DND-41 (cell line): Measurements from ENCODE around the gene C6orf132.

Experiments
- ATAC-seq: fragments of 200-7000 bp; cut with Tn5 transposase; 3 replicates; pipeline ENCODE4 v1.9.1; 2021; ENCODE audit warnings: low read depth; ENCODE audit not compliant: insufficient read depth
- DNase-seq: peaks from one replicate; pipeline ENCODE4 v3.0.0-alpha.2; 2020
- H2AFZ ChIP-seq: 2 replicates; pipeline ENCODE4 v1.6.0; 2012; ENCODE audit warnings: low read depth, low read length
- H3K27ac ChIP-seq: 2 replicates; pipeline ENCODE4 v1.5.1; 2012; ENCODE audit warnings: low read length, inconsistent platforms
- H3K27me3 ChIP-seq: fragments of 200-600 bp; sonication (generic); 2 replicates; pipeline ENCODE4 v1.6.0; 2012; ENCODE audit warnings: low read length, mild to moderate bottlenecking, inconsistent platforms; ENCODE audit not compliant: insufficient read depth, poor library complexity
- H3K36me3 ChIP-seq: 2 replicates; pipeline ENCODE4 v1.5.1; 2012; ENCODE audit warnings: low read length, inconsistent platforms; ENCODE audit not compliant: insufficient read depth
- H3K4me1 ChIP-seq: 2 replicates; pipeline ENCODE4 v1.5.1; 2012; ENCODE audit warnings: mild to moderate bottlenecking, low read length; ENCODE audit not compliant: insufficient read depth
- H3K4me2 ChIP-seq: 2 replicates; pipeline ENCODE4 v1.6.0; 2012; ENCODE audit warnings: mild to moderate bottlenecking, moderate library complexity, low read length, inconsistent platforms; ENCODE audit not compliant: insufficient read depth
- H3K4me3 ChIP-seq, 2 experiments: fragments of 200-600 bp in 1 of 2; shearing (Covaris generic) in 1 of 2; 2 replicates each; pipeline ENCODE4 v1.5.1; 2012 to 2016; ENCODE audit warnings: inconsistent platforms in 2 of 2, low read length in 2 of 2, mild to moderate bottlenecking in 2 of 2, low read depth in 1 of 2, moderate library complexity in 1 of 2
- H3K79me2 ChIP-seq: 2 replicates; pipeline ENCODE4 v1.6.0; 2012; ENCODE audit warnings: low read length, inconsistent platforms; ENCODE audit not compliant: insufficient read depth
- H3K9ac ChIP-seq: 2 replicates; pipeline ENCODE4 v1.6.0; 2012; ENCODE audit warnings: low read depth, mild to moderate bottlenecking, inconsistent platforms, low read length, moderate library complexity
- H3K9me3 ChIP-seq: 2 replicates; pipeline ENCODE4 v1.5.1; 2012; ENCODE audit warnings: low read length, moderate library complexity, mild to moderate bottlenecking, inconsistent platforms; ENCODE audit not compliant: insufficient read depth, severe bottlenecking
- H4K20me1 ChIP-seq: 2 replicates; pipeline ENCODE4 v1.6.0; 2012; ENCODE audit warnings: low read length; ENCODE audit not compliant: insufficient read depth
- EZH2 ChIP-seq: IDR thresholded peaks from 3 replicates; pipeline ENCODE4 v1.6.1; 2012; ENCODE audit warnings: borderline replicate concordance, low read depth, mild to moderate bottlenecking, moderate library complexity, low read length, inconsistent platforms; ENCODE audit not compliant: severe bottlenecking
- TF ChIP-seq, protein P1 (sequence below): IDR thresholded peaks from 2 replicates; pipeline ENCODE4 v1.5.1; 2012; ENCODE audit warnings: borderline replicate concordance, low read length, moderate library complexity, mild to moderate bottlenecking; ENCODE audit not compliant: poor library complexity, severe bottlenecking; ENCODE audit errors: extremely low read depth

C6orf132 gene

GRCh38 chr6:42184475-42184874 lies 42.1 kb upstream of the C6orf132 start:
- DNase-seq (no peak), ATAC-seq (no peak)
- Histone ChIP-seq H3K79me2 (no peaks in the 10 kb centered on the region), H3K9me3 (no peaks in the 10 kb centered on the region), H3K36me3 (no peaks in the 10 kb centered on the region), H3K4me1 (no peaks in the 10 kb centered on the region), H3K9ac (no peak overlapping the region), H2AFZ (no peak overlapping the region), H3K4me2 (no peak overlapping the region), H3K27me3 (no peaks in the 10 kb centered on the region), H4K20me1 (no peaks in the 10 kb centered on the region), H3K4me3 (no peak overlapping the region), H3K27ac (no peak overlapping the region)
- TF ChIP-seq, protein P1, sequence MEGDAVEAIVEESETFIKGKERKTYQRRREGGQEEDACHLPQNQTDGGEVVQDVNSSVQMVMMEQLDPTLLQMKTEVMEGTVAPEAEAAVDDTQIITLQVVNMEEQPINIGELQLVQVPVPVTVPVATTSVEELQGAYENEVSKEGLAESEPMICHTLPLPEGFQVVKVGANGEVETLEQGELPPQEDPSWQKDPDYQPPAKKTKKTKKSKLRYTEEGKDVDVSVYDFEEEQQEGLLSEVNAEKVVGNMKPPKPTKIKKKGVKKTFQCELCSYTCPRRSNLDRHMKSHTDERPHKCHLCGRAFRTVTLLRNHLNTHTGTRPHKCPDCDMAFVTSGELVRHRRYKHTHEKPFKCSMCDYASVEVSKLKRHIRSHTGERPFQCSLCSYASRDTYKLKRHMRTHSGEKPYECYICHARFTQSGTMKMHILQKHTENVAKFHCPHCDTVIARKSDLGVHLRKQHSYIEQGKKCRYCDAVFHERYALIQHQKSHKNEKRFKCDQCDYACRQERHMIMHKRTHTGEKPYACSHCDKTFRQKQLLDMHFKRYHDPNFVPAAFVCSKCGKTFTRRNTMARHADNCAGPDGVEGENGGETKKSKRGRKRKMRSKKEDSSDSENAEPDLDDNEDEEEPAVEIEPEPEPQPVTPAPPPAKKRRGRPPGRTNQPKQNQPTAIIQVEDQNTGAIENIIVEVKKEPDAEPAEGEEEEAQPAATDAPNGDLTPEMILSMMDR, result no peak

- no peak overlapping the region for H2AFZ ChIP-seq
- H3K4me3 ChIP-seq, result no peak overlapping the region
- DNase-seq (no peak), ATAC-seq (no peak)
- no peaks in the 10 kb centered on the region for H3K4me1 ChIP-seq
- H3K27me3 ChIP-seq, result no peaks in the 10 kb centered on the region
- no peaks in the 10 kb centered on the region for H3K9me3 ChIP-seq
- no peaks in the 10 kb centered on the region for H3K36me3 ChIP-seq
- H3K27ac ChIP-seq, result no peak overlapping the region
- H4K20me1 ChIP-seq, result no peaks in the 10 kb centered on the region
- H3K79me2 ChIP-seq, result no peaks in the 10 kb centered on the region
- H3K4me2 ChIP-seq, result no peak overlapping the region
- no peak overlapping the region for H3K9ac ChIP-seq
- TF ChIP-seq, protein P1, result no peak
- TF ChIP-seq EZH2, result no peak
These were observed 39.7 kb upstream of the C6orf132 start for GRCh38 chr6:42182101-42182500.

DNA sequence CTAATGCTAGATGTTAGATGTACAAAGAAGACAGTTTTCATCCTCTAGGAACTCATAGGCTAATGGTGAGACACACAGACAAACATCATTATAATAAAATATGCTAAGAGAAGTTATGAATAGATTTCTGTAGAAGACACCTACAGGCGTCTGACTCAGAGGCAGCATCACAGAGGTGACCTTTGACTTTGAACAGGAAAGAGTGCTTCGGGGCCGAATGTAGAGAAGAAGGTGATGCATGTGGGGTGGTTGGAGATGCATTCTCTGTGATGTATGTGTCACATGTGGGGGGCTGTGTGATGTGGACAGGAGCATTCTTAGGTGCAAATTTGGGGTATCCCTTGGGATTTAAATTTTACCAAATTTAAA lies 37.5 kb upstream of the C6orf132 start:
- no peak for DNase-seq
- no peak for ATAC-seq
- Histone ChIP-seq H3K27me3 (no peaks in the 10 kb centered on the region), H3K27ac (no peak overlapping the region), H4K20me1 (no peaks in the 10 kb centered on the region), H3K4me1 (no peaks in the 10 kb centered on the region), H3K9ac (no peak overlapping the region), H3K4me3 (no peak overlapping the region), H3K79me2 (no peaks in the 10 kb centered on the region), H3K36me3 (no peaks in the 10 kb centered on the region), H3K9me3 (no peaks in the 10 kb centered on the region), H2AFZ (no peak overlapping the region), H3K4me2 (no peak overlapping the region)
- no peak for TF ChIP-seq EZH2
- TF ChIP-seq, protein P1, result no peak

- Histone ChIP-seq H3K4me3 (no peak overlapping the region), H3K27ac (no peak overlapping the region), H3K9me3 (no peaks in the 10 kb centered on the region), H4K20me1 (no peaks in the 10 kb centered on the region), H3K9ac (no peak overlapping the region), H3K79me2 (no peaks in the 10 kb centered on the region), H3K27me3 (no peaks in the 10 kb centered on the region), H3K4me2 (no peak overlapping the region), H2AFZ (no peak overlapping the region), H3K4me1 (no peaks in the 10 kb centered on the region), H3K36me3 (no peaks in the 10 kb centered on the region)
- DNase-seq (no peak), ATAC-seq (no peak)
- no peak for TF ChIP-seq EZH2
- TF ChIP-seq, protein P1, result no peak
These were observed 37.0 kb upstream of the C6orf132 start for GRCh38 chr6:42179261-42179944.
